ENCODE measurements around the gene CDON. TPM values are rescaled to one million over a fixed set of nuclear protein-coding genes. Genes with fewer than 3 reads are reported as not detected.

The CDON gene
- total and polyA plus RNA-seq, 2 donors (not counting 1 experiment from before 2014, with no cell fraction given), result 10.7 TPM

DNA sequence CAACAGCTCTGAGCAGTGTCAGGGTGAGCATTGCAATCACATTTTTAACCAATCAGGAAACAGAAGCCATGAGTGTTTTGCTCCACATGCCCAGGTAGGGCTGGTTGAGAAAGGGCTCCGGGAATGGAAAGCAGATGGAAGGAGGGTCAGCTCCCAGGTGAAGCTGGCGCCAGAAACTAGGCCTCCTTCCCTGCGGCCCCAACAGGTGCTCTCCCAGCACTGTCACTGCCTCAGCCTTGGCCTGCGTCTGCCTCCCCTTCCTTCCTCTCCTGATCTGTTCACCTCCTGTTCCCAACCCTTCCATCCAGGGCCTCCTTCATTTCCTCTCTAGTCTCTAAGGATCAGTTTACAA lies 121.4 kb downstream of the CDON start:
- no peak overlapping the region for H3K27ac ChIP-seq (ENCODE audit: insufficient read depth, low read length)
- H3K36me3 ChIP-seq (ENCODE audit: control insufficient read depth, insufficient read depth, low read length), result no peaks in the 10 kb centered on the region
- H3K9me3 ChIP-seq (ENCODE audit: control insufficient read depth, insufficient read depth, low read depth, low read length), result no peaks in the 10 kb centered on the region
- H3K9ac ChIP-seq (ENCODE audit: insufficient read depth, low read length), result no peak overlapping the region
- no peaks in the 10 kb centered on the region for H3K79me2 ChIP-seq (ENCODE audit: control insufficient read depth, insufficient read depth, low read length)
- no peak for DNase-seq (ENCODE audit: low read depth in 2 of 2)
- no peaks in the 10 kb centered on the region for H3K27me3 ChIP-seq (ENCODE audit: control insufficient read depth, insufficient read depth, low read length)
- no peaks in the 10 kb centered on the region for H4K20me1 ChIP-seq (ENCODE audit: control insufficient read depth, extremely low read depth, insufficient read depth, low read length)
- no peaks in the 10 kb centered on the region for H3K4me1 ChIP-seq (ENCODE audit: control insufficient read depth, extremely low read depth, insufficient read depth, low read length)
- H3K4me3 ChIP-seq (replicated peaks in 1 of 4; ENCODE audit: control extremely low read depth in 1 of 4, insufficient read depth in 1 of 4, low read depth in 3 of 4, low read length in 4 of 4), result no peak overlapping the region
- TF ChIP-seq, protein P1, sequence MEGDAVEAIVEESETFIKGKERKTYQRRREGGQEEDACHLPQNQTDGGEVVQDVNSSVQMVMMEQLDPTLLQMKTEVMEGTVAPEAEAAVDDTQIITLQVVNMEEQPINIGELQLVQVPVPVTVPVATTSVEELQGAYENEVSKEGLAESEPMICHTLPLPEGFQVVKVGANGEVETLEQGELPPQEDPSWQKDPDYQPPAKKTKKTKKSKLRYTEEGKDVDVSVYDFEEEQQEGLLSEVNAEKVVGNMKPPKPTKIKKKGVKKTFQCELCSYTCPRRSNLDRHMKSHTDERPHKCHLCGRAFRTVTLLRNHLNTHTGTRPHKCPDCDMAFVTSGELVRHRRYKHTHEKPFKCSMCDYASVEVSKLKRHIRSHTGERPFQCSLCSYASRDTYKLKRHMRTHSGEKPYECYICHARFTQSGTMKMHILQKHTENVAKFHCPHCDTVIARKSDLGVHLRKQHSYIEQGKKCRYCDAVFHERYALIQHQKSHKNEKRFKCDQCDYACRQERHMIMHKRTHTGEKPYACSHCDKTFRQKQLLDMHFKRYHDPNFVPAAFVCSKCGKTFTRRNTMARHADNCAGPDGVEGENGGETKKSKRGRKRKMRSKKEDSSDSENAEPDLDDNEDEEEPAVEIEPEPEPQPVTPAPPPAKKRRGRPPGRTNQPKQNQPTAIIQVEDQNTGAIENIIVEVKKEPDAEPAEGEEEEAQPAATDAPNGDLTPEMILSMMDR (conservative IDR thresholded peaks at IDR 0.05 in 1 of 2, IDR thresholded peaks at IDR 0.05 in 1 of 2; ENCODE audit: low read depth in 1 of 2, low read length in 2 of 2), result no peak
- TF ChIP-seq EZH2 (IDR thresholded peaks at IDR 0.05; ENCODE audit: low read length, missing control alignments), result no peak
- H2AFZ ChIP-seq (ENCODE audit: low read length), result no peak overlapping the region
- H3K4me2 ChIP-seq (ENCODE audit: extremely low read depth, insufficient read depth, low read length), result no peak overlapping the region

DNA sequence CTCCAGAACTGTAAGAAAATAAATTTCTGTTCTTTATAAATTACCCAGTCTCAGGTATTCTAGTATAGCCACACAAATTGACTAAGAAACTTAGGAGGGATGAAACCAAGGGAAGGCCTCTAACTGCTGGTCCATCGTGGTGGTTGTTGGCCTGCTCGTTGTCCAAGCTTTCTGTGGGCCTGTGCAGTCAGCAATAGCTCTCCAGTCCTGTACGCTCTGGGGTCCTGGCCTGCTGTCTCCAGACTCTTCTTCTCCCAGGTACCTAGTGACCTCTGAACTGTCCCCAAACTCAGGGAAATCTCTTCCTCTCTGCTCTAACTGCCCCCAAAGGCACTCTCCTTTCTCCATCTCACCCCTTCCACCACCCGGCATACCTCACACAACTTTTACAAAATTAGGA lies 122.5 kb downstream of the CDON start:
- Histone ChIP-seq H3K4me2 (ENCODE audit: extremely low read depth, insufficient read depth, low read length) (no peak overlapping the region), H3K79me2 (ENCODE audit: control insufficient read depth, insufficient read depth, low read length) (no peaks in the 10 kb centered on the region), H3K27ac (ENCODE audit: insufficient read depth, low read length) (no peak overlapping the region), H3K4me1 (ENCODE audit: control insufficient read depth, extremely low read depth, insufficient read depth, low read length) (no peaks in the 10 kb centered on the region), H3K9me3 (ENCODE audit: control insufficient read depth, insufficient read depth, low read depth, low read length) (no peaks in the 10 kb centered on the region), H2AFZ (ENCODE audit: low read length) (no peak overlapping the region), H3K27me3 (ENCODE audit: control insufficient read depth, insufficient read depth, low read length) (no peaks in the 10 kb centered on the region), H3K36me3 (ENCODE audit: control insufficient read depth, insufficient read depth, low read length) (no peaks in the 10 kb centered on the region), H3K9ac (ENCODE audit: insufficient read depth, low read length) (no peak overlapping the region), H4K20me1 (ENCODE audit: control insufficient read depth, extremely low read depth, insufficient read depth, low read length) (no peaks in the 10 kb centered on the region), H3K4me3 (replicated peaks in 1 of 4; ENCODE audit: control extremely low read depth in 1 of 4, insufficient read depth in 1 of 4, low read depth in 3 of 4, low read length in 4 of 4) (no peak overlapping the region)
- TF ChIP-seq, protein P1 (conservative IDR thresholded peaks at IDR 0.05 in 1 of 2, IDR thresholded peaks at IDR 0.05 in 1 of 2; ENCODE audit: low read depth in 1 of 2, low read length in 2 of 2), result no peak
- no peak for TF ChIP-seq EZH2 (IDR thresholded peaks at IDR 0.05; ENCODE audit: low read length, missing control alignments)
- DNase-seq (ENCODE audit: low read depth in 2 of 2), result no peak

DNA sequence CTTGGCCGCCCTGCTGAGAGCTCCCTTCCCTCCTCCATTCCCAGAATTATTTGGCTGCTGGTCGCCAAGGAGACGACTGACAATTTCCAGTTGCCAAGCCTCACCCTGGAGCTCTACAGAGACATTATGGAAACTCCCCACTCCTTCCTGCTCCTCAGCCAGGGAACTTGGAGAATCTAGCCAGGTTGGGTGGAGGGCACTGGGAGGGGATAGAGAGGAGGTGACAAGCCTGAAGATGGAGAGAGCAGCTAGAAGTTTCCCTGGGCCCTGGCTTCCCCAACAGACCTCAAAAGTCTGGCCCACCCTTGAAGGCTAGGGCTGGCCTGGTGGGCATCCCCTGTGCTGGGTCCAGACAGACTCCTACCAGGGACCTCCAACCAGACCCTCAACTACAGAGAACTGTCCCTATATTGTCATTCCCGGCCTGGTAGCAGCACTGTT lies 123.6 kb downstream of the CDON start:
- Histone ChIP-seq H3K27ac (ENCODE audit: insufficient read depth, low read length) (no peak overlapping the region), H3K9me3 (ENCODE audit: control insufficient read depth, insufficient read depth, low read depth, low read length) (no peaks in the 10 kb centered on the region), H3K4me2 (ENCODE audit: extremely low read depth, insufficient read depth, low read length) (no peak overlapping the region), H3K9ac (ENCODE audit: insufficient read depth, low read length) (no peak overlapping the region), H3K4me3 (replicated peaks in 1 of 4; ENCODE audit: control extremely low read depth in 1 of 4, insufficient read depth in 1 of 4, low read depth in 3 of 4, low read length in 4 of 4) (no peak overlapping the region), H3K36me3 (ENCODE audit: control insufficient read depth, insufficient read depth, low read length) (no peaks in the 10 kb centered on the region), H3K4me1 (ENCODE audit: control insufficient read depth, extremely low read depth, insufficient read depth, low read length) (no peaks in the 10 kb centered on the region), H3K79me2 (ENCODE audit: control insufficient read depth, insufficient read depth, low read length) (no peaks in the 10 kb centered on the region), H2AFZ (ENCODE audit: low read length) (no peak overlapping the region), H4K20me1 (ENCODE audit: control insufficient read depth, extremely low read depth, insufficient read depth, low read length) (no peaks in the 10 kb centered on the region), H3K27me3 (ENCODE audit: control insufficient read depth, insufficient read depth, low read length) (no peaks in the 10 kb centered on the region)
- no peak for DNase-seq (ENCODE audit: low read depth in 2 of 2)
- TF ChIP-seq, protein P1 (conservative IDR thresholded peaks at IDR 0.05 in 1 of 2, IDR thresholded peaks at IDR 0.05 in 1 of 2; ENCODE audit: low read depth in 1 of 2, low read length in 2 of 2), result no peak
- no peak for TF ChIP-seq EZH2 (IDR thresholded peaks at IDR 0.05; ENCODE audit: low read length, missing control alignments)
